Astrocyte of the cerebellum (primary cell): ENCODE data around the gene GABRR3.

ENCODE experiments used
- DNase-seq: peaks from one replicate; pipeline ENCODE4 v3.0.0-alpha.2; 2011; ENCODE audit warnings: low read depth
- H3K4me3 ChIP-seq: 2 replicates; pipeline ENCODE4 v1.5.1; 2011; ENCODE audit warnings: mild to moderate bottlenecking, low read depth, low read length, moderate library complexity
- in situ Hi-C: cut with HindIII; loops from 2 replicates; pipeline ENCODE4 v1.10.0; 2017; ENCODE audit warnings: low sequenced_read_pairs
- TF ChIP-seq, protein P1 (sequence below): IDR thresholded peaks from 2 replicates; pipeline ENCODE4 v1.5.1; 2012; ENCODE audit warnings: low read length, low read depth, moderate library complexity, mild to moderate bottlenecking; ENCODE audit errors: missing control alignments

GABRR3 gene

DNA sequence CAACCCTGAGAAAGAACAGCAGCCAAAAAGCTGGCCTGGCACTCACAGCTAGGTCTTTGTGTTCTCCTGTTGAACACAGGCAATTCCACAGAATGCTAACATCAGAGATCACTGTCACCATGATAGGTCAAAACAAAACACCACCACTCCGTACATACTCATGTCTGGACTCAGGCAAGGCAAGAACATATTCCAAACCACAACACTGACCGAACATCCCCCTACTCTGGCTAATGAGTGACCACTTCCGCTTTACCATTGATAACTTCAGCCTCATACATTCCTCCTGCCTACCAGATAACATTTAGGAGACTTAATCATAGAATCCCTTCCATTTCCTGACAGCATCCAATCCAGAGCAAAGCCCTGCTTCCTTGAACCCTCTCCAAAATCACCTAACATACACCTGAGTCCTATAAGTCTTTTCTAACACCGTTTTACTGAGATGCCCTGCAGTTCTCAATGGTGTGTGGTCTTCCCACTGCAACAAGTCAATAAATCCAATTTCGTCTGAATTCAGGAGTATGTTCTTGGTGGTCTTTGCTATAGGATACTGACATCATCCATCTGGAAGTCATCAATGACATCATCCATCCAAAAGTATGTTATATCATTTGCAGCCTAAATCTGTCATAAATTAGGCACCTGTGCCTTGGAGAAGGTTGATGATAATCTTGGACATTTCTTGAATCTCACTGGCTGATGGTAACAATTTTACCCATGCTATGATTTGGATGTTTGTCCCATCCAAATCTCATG is 86.6 kb downstream of the GABRR3 start:
- in situ Hi-C loops = no loop called here
- DNase-seq = no peak

DNA sequence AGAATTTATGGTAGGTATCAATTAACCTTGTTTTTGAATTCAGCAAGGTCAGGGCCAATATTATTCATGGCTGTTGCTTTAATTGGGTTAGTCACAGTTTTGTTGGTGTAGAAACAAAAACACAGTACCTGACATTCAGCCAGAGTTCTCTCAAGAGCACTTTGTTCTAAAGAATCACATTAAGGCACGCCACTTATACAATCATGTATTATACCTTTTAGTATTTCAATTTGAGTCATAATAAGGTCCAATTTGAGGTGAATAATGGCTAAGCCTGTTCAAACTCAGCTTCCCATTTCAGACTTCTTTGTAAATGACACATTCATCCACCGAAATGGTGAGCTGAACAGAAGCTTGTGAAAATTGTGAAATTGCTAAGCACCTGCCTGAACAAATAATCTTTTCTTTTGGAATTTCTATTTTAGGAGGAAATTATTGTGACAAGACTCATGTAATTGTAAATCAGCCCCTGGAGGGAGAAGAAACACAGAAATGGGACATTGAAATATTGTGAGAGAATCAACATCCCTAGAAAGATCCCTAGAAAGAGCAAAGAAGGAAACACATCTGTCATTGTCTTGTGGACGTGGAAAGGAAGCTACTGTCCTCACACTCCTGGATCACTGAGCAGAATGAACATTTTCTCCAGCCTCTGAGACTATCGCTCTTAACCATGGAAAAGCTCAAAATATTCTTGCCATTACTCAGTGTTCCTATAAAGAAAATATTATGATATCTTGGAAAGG is 92.1 kb downstream of the GABRR3 start:
- H3K4me3 ChIP-seq = no peak overlapping the region
- DNase-seq = no peak
- in situ Hi-C loops = no loop called here
- TF ChIP-seq, protein P1, sequence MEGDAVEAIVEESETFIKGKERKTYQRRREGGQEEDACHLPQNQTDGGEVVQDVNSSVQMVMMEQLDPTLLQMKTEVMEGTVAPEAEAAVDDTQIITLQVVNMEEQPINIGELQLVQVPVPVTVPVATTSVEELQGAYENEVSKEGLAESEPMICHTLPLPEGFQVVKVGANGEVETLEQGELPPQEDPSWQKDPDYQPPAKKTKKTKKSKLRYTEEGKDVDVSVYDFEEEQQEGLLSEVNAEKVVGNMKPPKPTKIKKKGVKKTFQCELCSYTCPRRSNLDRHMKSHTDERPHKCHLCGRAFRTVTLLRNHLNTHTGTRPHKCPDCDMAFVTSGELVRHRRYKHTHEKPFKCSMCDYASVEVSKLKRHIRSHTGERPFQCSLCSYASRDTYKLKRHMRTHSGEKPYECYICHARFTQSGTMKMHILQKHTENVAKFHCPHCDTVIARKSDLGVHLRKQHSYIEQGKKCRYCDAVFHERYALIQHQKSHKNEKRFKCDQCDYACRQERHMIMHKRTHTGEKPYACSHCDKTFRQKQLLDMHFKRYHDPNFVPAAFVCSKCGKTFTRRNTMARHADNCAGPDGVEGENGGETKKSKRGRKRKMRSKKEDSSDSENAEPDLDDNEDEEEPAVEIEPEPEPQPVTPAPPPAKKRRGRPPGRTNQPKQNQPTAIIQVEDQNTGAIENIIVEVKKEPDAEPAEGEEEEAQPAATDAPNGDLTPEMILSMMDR = no peak

More for the DNA sequence above, 86.6 kb downstream of the GABRR3 start:
- TF ChIP-seq, protein P1 = no peak
- no peak overlapping the region for H3K4me3 ChIP-seq

- in situ Hi-C loops = no loop called here
- no peak for DNase-seq
- H3K4me3 ChIP-seq = no peak overlapping the region
- TF ChIP-seq, protein P1 = no peak
Measured at GRCh38 chr3:97940034-97940433, 95.1 kb downstream of the GABRR3 start.

DNA sequence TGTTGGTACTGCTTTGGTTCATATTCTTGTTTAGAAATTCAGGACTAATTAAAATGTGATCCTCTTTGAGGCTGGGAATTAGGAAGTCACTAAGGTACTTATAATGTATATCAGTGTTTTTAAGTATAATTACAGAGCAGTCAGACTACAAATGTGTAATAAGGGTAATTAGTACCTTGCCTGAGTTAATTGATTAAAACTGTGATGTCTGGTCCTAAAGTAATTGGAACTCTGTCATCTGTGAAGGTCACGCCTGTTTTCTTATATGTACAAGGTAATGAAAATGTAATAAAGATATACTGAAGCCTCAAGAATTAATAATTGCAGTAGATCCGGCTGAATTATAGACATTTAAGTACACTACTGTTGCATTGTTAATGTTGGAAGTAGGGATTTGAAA is 95.7 kb downstream of the GABRR3 start:
- no peak for DNase-seq
- H3K4me3 ChIP-seq = no peak overlapping the region
- in situ Hi-C loops = no loop called here
- TF ChIP-seq, protein P1 = no peak

DNA sequence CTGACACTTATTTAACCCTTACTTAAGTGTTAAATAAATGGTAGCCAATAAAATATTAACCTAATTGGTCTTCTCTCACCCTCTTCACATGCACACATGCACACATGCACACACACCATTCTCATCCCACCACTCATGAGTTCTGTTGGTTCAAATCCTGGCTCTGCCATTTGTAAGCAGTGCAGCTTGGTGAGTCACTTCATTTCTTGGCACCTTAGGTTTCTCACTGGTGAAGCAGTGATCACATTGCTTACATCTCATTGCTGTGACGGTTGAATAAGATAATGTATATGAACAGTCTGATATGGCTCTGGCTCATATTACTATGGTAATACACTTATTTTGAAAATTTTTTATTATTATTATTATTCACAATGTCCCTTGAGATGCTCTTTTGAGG is 96.7 kb downstream of the GABRR3 start:
- H3K4me3 ChIP-seq = no peak overlapping the region
- in situ Hi-C loops = no loop called here
- DNase-seq = no peak
- TF ChIP-seq, protein P1 = no peak

DNA sequence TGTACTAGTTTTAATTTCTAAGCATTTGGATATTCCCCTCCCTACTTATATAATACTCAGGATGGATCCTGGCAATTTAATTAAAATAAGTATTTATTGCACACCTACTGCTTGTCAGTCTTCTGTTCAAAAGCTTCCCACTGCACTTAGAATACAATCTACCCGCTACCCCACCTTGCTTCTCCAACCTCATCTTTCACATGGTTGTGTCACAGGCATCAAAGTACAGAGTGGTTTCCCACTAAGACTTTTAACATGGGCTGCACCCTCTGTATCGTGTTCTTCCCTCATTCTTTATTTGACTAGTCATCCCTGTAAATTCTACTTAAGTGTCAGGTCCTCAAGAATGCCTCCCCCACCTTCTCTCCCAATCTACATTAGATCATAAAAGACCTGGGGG is 97.9 kb downstream of the GABRR3 start:
- TF ChIP-seq, protein P1 = no peak
- no peak for DNase-seq
- H3K4me3 ChIP-seq = no peak overlapping the region
- in situ Hi-C loops = no loop called here
